SK-N-SH (cell line): ENCODE data around the gene PKNOX2.

Experiments
- EP300 ChIP-seq, 2 experiments: IDR thresholded peaks; 2 replicates each; pipeline versions ENCODE4 v1.4.0 to v1.6.1; 2012; ENCODE audit warnings: borderline replicate concordance in 1 of 2, low read depth in 1 of 2, low read length in 1 of 2
- EZH2phosphoT487 ChIP-seq: fragments of 200-600 bp; sonication (generic); IDR thresholded peaks from 2 replicates; pipeline ENCODE4 v1.6.1; 2017; ENCODE audit warnings: low read depth, mixed run types, mild to moderate bottlenecking, antibody characterized with exemption, moderate library complexity, borderline replicate concordance
- RFX5 ChIP-seq: IDR thresholded peaks from 2 replicates; pipeline ENCODE4 v1.6.1; 2012; ENCODE audit warnings: mild to moderate bottlenecking, improper control_type of control experiment, low read length
- SIN3A ChIP-seq: IDR thresholded peaks from 2 replicates; pipeline ENCODE4 v1.6.1; 2012; ENCODE audit warnings: low read depth, mild to moderate bottlenecking, low read length, moderate library complexity, borderline replicate concordance
- TF ChIP-seq, protein P1 (sequence below): fragments of 200-600 bp; sonication (generic); IDR thresholded peaks from 2 replicates; pipeline ENCODE4 v1.6.1; 2017; ENCODE audit warnings: antibody characterized with exemption, mild to moderate bottlenecking, moderate library complexity

DNA sequence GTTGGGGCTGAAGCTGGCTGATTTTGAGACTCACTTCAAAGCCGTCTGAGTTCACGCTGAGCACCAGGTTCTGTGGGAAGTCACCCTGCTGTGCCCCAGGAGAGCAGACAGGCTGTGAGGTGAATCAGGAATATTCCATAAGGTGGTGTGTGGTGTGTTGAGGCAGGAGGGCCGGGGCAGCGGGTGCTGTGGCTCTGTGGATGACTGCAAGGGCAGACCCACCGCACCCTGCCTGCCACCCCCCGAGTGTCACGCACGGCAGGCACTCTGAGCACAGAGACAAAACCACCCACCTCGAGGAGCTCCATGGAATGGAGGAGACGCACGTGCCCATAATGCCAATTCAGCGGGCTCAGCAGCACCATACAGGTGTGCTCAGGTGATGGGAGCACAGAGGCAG is 147.8 kb downstream of the PKNOX2 start:
- TF ChIP-seq, protein P1, sequence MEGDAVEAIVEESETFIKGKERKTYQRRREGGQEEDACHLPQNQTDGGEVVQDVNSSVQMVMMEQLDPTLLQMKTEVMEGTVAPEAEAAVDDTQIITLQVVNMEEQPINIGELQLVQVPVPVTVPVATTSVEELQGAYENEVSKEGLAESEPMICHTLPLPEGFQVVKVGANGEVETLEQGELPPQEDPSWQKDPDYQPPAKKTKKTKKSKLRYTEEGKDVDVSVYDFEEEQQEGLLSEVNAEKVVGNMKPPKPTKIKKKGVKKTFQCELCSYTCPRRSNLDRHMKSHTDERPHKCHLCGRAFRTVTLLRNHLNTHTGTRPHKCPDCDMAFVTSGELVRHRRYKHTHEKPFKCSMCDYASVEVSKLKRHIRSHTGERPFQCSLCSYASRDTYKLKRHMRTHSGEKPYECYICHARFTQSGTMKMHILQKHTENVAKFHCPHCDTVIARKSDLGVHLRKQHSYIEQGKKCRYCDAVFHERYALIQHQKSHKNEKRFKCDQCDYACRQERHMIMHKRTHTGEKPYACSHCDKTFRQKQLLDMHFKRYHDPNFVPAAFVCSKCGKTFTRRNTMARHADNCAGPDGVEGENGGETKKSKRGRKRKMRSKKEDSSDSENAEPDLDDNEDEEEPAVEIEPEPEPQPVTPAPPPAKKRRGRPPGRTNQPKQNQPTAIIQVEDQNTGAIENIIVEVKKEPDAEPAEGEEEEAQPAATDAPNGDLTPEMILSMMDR: no peak
- TF ChIP-seq SIN3A: no peak
- TF ChIP-seq EZH2phosphoT487: no peak
- TF ChIP-seq EP300 (IDR thresholded peaks at IDR 0.05; ENCODE audit: borderline replicate concordance in 1 of 2, low read depth in 1 of 2, low read length in 1 of 2): no peak
- no peak for TF ChIP-seq RFX5
